ENCODE data around the gene SLC2A9.

The SLC2A9 gene

DNA sequence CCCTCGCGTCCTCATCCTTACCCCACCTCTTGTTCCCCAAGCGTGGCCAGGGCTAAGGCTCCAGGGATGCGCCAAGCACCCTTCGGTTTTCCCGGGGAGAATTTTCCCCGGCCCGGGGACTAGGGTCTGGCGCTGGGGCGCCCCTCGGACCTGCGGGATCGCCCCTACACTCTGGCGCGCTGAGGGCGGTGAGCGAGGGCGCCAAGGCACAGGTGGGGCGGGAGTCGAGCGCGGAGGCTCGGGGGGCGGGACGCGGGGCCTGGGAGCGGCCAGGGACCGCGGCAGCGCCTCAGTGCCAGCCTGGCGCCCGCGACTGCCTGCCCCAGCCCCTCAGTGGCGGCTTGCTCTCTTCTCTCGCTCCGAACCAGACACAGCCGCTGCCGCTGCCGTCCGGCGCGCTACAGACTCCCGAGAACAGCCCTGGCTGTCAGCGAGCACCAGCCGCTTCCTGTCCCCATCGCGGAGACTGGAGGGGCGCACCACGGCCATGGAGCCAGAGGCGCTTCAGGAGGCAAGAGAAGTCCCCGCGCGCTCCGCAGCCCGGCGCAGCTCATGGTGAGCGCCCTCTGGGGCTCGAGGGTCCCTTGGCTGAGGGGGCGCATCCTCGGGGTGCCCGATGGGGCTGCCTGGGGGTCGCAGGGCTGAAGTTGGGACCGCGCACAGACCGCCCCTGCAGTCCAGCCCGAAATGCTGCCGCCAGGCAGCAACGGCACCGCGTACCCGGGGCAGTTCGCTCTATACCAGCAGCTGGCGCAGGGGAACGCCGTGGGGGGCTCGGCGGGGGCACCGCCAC lies 239.8 kb downstream of the SLC2A9 start, which contains the start of gene DRD5:
Gene DRD5, plus strand, starts transcription at position 292 of the 793 bp plus-strand sequence. Its CDS starts 396 bp downstream, at position 688.
- TF ChIP-seq ZNF274 (IDR thresholded peaks at IDR 0.05; ENCODE audit: low read depth, low read length) = no peak
- no peak within 1 kb of the TSS for H3K4me3 ChIP-seq (ENCODE audit: low read length)
